ENCODE data around the gene WHAMM.

Gene WHAMM

GRCh38 chr15:82833362-82833682 is 23.9 kb downstream of the WHAMM start:
- H3K9ac ChIP-seq (ENCODE audit: low read depth, low read length), result no peak overlapping the region
- H3K27me3 ChIP-seq (ENCODE audit: insufficient read depth, low read length, poor library complexity), result no peaks in the 10 kb centered on the region
- 0 out of 2 replicates have a peak, but pooled peaks cover 4% of the 10 kb centered on the region for H4K20me1 ChIP-seq (ENCODE audit: insufficient read depth, low read length)
- DNase-seq (no peak), ATAC-seq (ENCODE audit: insufficient read depth, low read depth) (no peak)
- no peak overlapping the region for H2AFZ ChIP-seq (ENCODE audit: low read depth, low read length)
- no peak overlapping the region for H3K4me3 ChIP-seq (ENCODE audit: low read depth in 1 of 2, low read length in 2 of 2)
- no peaks in the 10 kb centered on the region for H3K4me1 ChIP-seq (ENCODE audit: insufficient read depth, low read length)
- H3K4me2 ChIP-seq (ENCODE audit: insufficient read depth, low read length), result no peak overlapping the region
- H3K79me2 ChIP-seq (ENCODE audit: insufficient read depth, low read length), result no peaks in the 10 kb centered on the region
- H3K27ac ChIP-seq (ENCODE audit: low read length), result no peak overlapping the region
- no peaks in the 10 kb centered on the region for H3K9me3 ChIP-seq (ENCODE audit: insufficient read depth, low read length, severe bottlenecking)
- H3K36me3 ChIP-seq (ENCODE audit: insufficient read depth, low read length), result peaks cover 83% of the 10 kb centered on the region
- TF ChIP-seq EZH2 (IDR thresholded peaks at IDR 0.05; ENCODE audit: borderline replicate concordance, low read depth, low read length, severe bottlenecking), result no peak

GRCh38 chr15:82835391-82835917 is 26.0 kb downstream of the WHAMM start:
- Histone ChIP-seq H3K9ac (ENCODE audit: low read depth, low read length) (no peak overlapping the region), H3K4me1 (ENCODE audit: insufficient read depth, low read length) (no peaks in the 10 kb centered on the region), H4K20me1 (ENCODE audit: insufficient read depth, low read length) (0 out of 2 replicates have a peak, but pooled peaks cover 4% of the 10 kb centered on the region), H3K27ac (ENCODE audit: low read length) (no peak overlapping the region), H3K4me2 (ENCODE audit: insufficient read depth, low read length) (no peak overlapping the region), H3K79me2 (ENCODE audit: insufficient read depth, low read length) (no peaks in the 10 kb centered on the region), H3K4me3 (ENCODE audit: low read depth in 1 of 2, low read length in 2 of 2) (no peak overlapping the region), H2AFZ (ENCODE audit: low read depth, low read length) (no peak overlapping the region), H3K9me3 (ENCODE audit: insufficient read depth, low read length, severe bottlenecking) (no peaks in the 10 kb centered on the region), H3K36me3 (ENCODE audit: insufficient read depth, low read length) (peaks cover 63% of the 10 kb centered on the region), H3K27me3 (ENCODE audit: insufficient read depth, low read length, poor library complexity) (no peaks in the 10 kb centered on the region)
- ATAC-seq (ENCODE audit: insufficient read depth, low read depth), result no peak
- no peak for DNase-seq
- no peak for TF ChIP-seq CTCF (IDR thresholded peaks at IDR 0.05; ENCODE audit: borderline replicate concordance, extremely low read depth, low read length, poor library complexity, severe bottlenecking)
- no peak for TF ChIP-seq EZH2 (IDR thresholded peaks at IDR 0.05; ENCODE audit: borderline replicate concordance, low read depth, low read length, severe bottlenecking)

- Histone ChIP-seq H3K36me3 (ENCODE audit: insufficient read depth, low read length) (peaks cover 35% of the 10 kb centered on the region), H2AFZ (ENCODE audit: low read depth, low read length) (no peak overlapping the region), H3K27ac (ENCODE audit: low read length) (no peak overlapping the region), H4K20me1 (ENCODE audit: insufficient read depth, low read length) (no peaks in the 10 kb centered on the region), H3K4me2 (ENCODE audit: insufficient read depth, low read length) (no peak overlapping the region), H3K9ac (ENCODE audit: low read depth, low read length) (no peak overlapping the region), H3K27me3 (ENCODE audit: insufficient read depth, low read length, poor library complexity) (no peaks in the 10 kb centered on the region), H3K79me2 (ENCODE audit: insufficient read depth, low read length) (no peaks in the 10 kb centered on the region), H3K4me1 (ENCODE audit: insufficient read depth, low read length) (no peaks in the 10 kb centered on the region), H3K4me3 (ENCODE audit: low read depth in 1 of 2, low read length in 2 of 2) (no peak overlapping the region), H3K9me3 (ENCODE audit: insufficient read depth, low read length, severe bottlenecking) (no peaks in the 10 kb centered on the region)
- no peak for ATAC-seq (ENCODE audit: insufficient read depth, low read depth)
- TF ChIP-seq CTCF (IDR thresholded peaks at IDR 0.05; ENCODE audit: borderline replicate concordance, extremely low read depth, low read length, poor library complexity, severe bottlenecking), result no peak
- TF ChIP-seq EZH2 (IDR thresholded peaks at IDR 0.05; ENCODE audit: borderline replicate concordance, low read depth, low read length, severe bottlenecking), result no peak
- no peak for DNase-seq
Observed at GRCh38 chr15:82838096-82838735, 28.8 kb downstream of the WHAMM start.

- Histone ChIP-seq H3K36me3 (ENCODE audit: insufficient read depth, low read length) (peaks cover 28% of the 10 kb centered on the region), H3K4me2 (ENCODE audit: insufficient read depth, low read length) (no peak overlapping the region), H4K20me1 (ENCODE audit: insufficient read depth, low read length) (no peaks in the 10 kb centered on the region), H2AFZ (ENCODE audit: low read depth, low read length) (no peak overlapping the region), H3K79me2 (ENCODE audit: insufficient read depth, low read length) (no peaks in the 10 kb centered on the region), H3K4me1 (ENCODE audit: insufficient read depth, low read length) (no peaks in the 10 kb centered on the region), H3K9me3 (ENCODE audit: insufficient read depth, low read length, severe bottlenecking) (no peaks in the 10 kb centered on the region), H3K9ac (ENCODE audit: low read depth, low read length) (no peak overlapping the region), H3K4me3 (ENCODE audit: low read depth in 1 of 2, low read length in 2 of 2) (no peak overlapping the region), H3K27me3 (ENCODE audit: insufficient read depth, low read length, poor library complexity) (no peaks in the 10 kb centered on the region), H3K27ac (ENCODE audit: low read length) (no peak overlapping the region)
- ATAC-seq (ENCODE audit: insufficient read depth, low read depth), result no peak
- DNase-seq, result no peak
- TF ChIP-seq CTCF (IDR thresholded peaks at IDR 0.05; ENCODE audit: borderline replicate concordance, extremely low read depth, low read length, poor library complexity, severe bottlenecking) (no peak), EZH2 (IDR thresholded peaks at IDR 0.05; ENCODE audit: borderline replicate concordance, low read depth, low read length, severe bottlenecking) (no peak)
Observed at GRCh38 chr15:82839136-82839535, 29.7 kb downstream of the WHAMM start.
